Measurements from ENCODE around the gene CLASP1. TPM values are rescaled to one million over a fixed set of nuclear protein-coding genes. Genes with fewer than 3 reads are reported as not detected.
"Not testable (repeated sequence)": the region's sequence is repeated elsewhere in the genome, so short reads cannot be mapped to it uniquely, and the experiment has no call there.

Gene CLASP1
- polyA plus RNA-seq, 1 donor (not counting 4 experiments of a cell fraction or from before 2014, with no cell fraction given): 16.7 TPM

DNA sequence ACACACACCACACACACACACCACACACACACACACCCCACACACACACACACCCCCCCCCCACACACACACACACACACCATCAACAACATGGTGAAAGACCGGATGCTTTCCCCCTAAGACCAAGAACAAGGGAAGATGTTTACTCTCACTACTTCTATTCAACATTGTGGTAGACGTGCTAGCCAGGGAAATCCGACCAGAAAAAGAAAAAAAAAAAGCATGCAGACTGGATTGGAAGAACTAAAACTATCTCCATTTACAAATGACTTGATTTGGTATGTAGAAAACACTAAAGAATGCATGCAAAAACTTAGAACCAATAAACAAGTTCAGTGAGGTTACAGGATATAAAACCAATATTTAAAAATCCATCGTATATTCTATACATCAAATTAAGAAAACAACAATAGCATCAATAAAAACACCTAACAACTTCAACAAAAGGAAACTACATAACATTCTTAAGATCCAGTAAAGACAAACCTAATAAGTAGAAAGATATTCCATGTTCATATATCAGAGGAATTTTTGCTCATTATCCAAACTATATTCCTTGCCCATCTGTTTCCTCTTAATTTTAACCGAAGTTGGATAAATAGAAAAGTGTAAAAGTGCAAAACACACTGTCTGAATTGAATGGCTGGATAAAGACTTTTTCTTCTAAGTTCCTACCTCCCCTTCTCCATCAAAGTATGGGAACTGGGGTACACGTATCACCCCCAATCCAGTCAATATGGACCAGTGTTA is 170.1 kb downstream of the CLASP1 start:
- H3K27ac ChIP-seq (ENCODE audit: control insufficient read depth, insufficient read depth, low read length): no peak overlapping the region
- H3K4me3 ChIP-seq (ENCODE audit: control insufficient read depth in 2 of 3, extremely low read depth in 1 of 3, insufficient read depth in 2 of 3, low read depth in 1 of 3, low read length in 3 of 3): no peak overlapping the region
- DNase-seq (ENCODE audit: low read depth, low spot score): no peak
- H2AFZ ChIP-seq (ENCODE audit: control insufficient read depth, low read length): no peak overlapping the region
- H3K9me3 ChIP-seq (ENCODE audit: control insufficient read depth, low read depth, low read length): no peaks in the 10 kb centered on the region
- TF ChIP-seq, protein P1, sequence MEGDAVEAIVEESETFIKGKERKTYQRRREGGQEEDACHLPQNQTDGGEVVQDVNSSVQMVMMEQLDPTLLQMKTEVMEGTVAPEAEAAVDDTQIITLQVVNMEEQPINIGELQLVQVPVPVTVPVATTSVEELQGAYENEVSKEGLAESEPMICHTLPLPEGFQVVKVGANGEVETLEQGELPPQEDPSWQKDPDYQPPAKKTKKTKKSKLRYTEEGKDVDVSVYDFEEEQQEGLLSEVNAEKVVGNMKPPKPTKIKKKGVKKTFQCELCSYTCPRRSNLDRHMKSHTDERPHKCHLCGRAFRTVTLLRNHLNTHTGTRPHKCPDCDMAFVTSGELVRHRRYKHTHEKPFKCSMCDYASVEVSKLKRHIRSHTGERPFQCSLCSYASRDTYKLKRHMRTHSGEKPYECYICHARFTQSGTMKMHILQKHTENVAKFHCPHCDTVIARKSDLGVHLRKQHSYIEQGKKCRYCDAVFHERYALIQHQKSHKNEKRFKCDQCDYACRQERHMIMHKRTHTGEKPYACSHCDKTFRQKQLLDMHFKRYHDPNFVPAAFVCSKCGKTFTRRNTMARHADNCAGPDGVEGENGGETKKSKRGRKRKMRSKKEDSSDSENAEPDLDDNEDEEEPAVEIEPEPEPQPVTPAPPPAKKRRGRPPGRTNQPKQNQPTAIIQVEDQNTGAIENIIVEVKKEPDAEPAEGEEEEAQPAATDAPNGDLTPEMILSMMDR (optimal IDR thresholded peaks at IDR 0.05 in 1 of 3, IDR thresholded peaks at IDR 0.05 in 1 of 3, conservative IDR thresholded peaks at IDR 0.05 in 1 of 3; ENCODE audit: extremely low read depth in 1 of 3, insufficient read depth in 2 of 3, low read length in 3 of 3): no peak
- no peak for TF ChIP-seq EZH2 (IDR thresholded peaks at IDR 0.05; ENCODE audit: low read length)
- H3K9me1 ChIP-seq (ENCODE audit: control insufficient read depth, extremely low read depth, insufficient read depth, low read length): peaks cover 4% of the 10 kb centered on the region
- no peak overlapping the region for H3K4me2 ChIP-seq (ENCODE audit: control insufficient read depth, extremely low read depth, insufficient read depth, low read depth, low read length)
- dilution Hi-C loops (cut with MboI; ENCODE audit: extremely low pct_ligation_motif_present, low sequenced_read_pairs): no loop called here
- FAIRE-seq: no peak
- H3K36me3 ChIP-seq (ENCODE audit: control insufficient read depth in 2 of 2, extremely low read depth in 1 of 2, insufficient read depth in 2 of 2, low read length in 2 of 2): peaks cover 2 to 6% of the 10 kb centered on the region in 2 experiments
- no peak overlapping the region for H3K9ac ChIP-seq (ENCODE audit: control insufficient read depth, extremely low read depth, insufficient read depth, low read length)
- peaks cover 69% of the 10 kb centered on the region for H3K79me2 ChIP-seq (ENCODE audit: control insufficient read depth, insufficient read depth, low read length)
- no peaks in the 10 kb centered on the region for H4K20me1 ChIP-seq (ENCODE audit: control insufficient read depth, extremely low read depth, insufficient read depth, low read length)
- no peaks in the 10 kb centered on the region for H3K27me3 ChIP-seq (ENCODE audit: control insufficient read depth, extremely low read depth, insufficient read depth, low read length)
- H3K4me1 ChIP-seq (ENCODE audit: control insufficient read depth, extremely low read depth, insufficient read depth, low read length): peaks cover 57% of the 10 kb centered on the region

DNA sequence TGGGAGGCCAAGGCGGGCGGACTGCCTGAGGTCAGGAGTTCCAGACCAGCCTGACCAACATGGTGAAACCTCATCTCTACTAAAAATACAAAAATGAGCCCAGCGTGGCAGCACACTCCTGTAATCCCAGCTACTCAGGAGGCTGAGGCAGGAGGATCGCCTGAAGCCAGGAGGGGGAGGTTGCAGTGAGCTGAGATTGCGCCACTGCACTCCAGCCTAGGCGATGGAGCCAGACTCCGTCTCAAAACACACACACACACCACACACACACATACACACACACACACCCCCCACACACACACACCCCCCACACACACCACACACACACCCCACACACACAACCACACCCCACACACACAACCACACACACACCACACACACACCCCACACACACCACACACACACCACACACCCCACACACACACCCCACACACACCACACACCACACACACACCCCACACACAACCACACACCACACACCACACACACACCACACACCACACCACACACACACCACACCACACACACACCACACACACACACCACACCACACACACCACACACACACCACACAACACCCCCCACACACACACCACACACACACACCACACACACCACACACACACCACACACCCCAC is 170.8 kb downstream of the CLASP1 start:
- Histone ChIP-seq H3K79me2 (ENCODE audit: control insufficient read depth, insufficient read depth, low read length) (peaks cover 70% of the 10 kb centered on the region), H3K4me1 (ENCODE audit: control insufficient read depth, extremely low read depth, insufficient read depth, low read length) (peaks cover 50% of the 10 kb centered on the region)
- DNase-seq (ENCODE audit: low read depth, low spot score); H3K4me2 ChIP-seq (ENCODE audit: control insufficient read depth, extremely low read depth, insufficient read depth, low read depth, low read length); H2AFZ ChIP-seq (ENCODE audit: control insufficient read depth, low read length); FAIRE-seq; H3K9ac ChIP-seq (ENCODE audit: control insufficient read depth, extremely low read depth, insufficient read depth, low read length); dilution Hi-C loops (cut with MboI; ENCODE audit: extremely low pct_ligation_motif_present, low sequenced_read_pairs); H3K9me3 ChIP-seq (ENCODE audit: control insufficient read depth, low read depth, low read length); H4K20me1 ChIP-seq (ENCODE audit: control insufficient read depth, extremely low read depth, insufficient read depth, low read length); H3K4me3 ChIP-seq (ENCODE audit: control insufficient read depth in 2 of 3, extremely low read depth in 1 of 3, insufficient read depth in 2 of 3, low read depth in 1 of 3, low read length in 3 of 3); H3K27me3 ChIP-seq (ENCODE audit: control insufficient read depth, extremely low read depth, insufficient read depth, low read length); H3K27ac ChIP-seq (ENCODE audit: control insufficient read depth, insufficient read depth, low read length); H3K9me1 ChIP-seq (ENCODE audit: control insufficient read depth, extremely low read depth, insufficient read depth, low read length); H3K36me3 ChIP-seq (ENCODE audit: control insufficient read depth in 2 of 2, extremely low read depth in 1 of 2, insufficient read depth in 2 of 2, low read length in 2 of 2): not testable (repeated sequence)

Measured in keratinocyte (primary cell).